ENCODE results near the gene ENKUR.
"Not testable (repeated sequence)": the region's sequence is repeated elsewhere in the genome, so short reads cannot be mapped to it uniquely, and the experiment has no call there.

Gene ENKUR

DNA sequence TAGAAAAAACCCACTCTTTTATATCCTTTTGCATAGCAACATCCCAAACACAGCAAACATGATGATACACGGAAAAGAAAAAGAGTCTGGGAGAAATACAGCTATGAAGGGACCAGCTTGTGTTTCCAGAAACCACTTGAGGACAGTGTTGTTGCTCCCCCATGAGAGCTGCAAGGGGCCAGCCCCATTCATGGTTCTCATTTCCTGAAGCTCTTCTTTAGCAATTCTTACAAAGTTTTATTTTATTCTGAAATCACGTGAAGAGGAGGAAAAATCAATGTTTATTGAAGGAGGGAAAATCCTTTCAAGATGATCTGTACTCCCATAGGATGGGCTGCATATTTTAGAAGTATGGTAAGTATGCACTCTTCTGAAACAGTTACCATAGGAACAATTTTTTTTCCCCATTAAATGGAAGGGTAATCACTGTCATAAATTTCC is 46.1 kb downstream of the ENKUR start:
- DNase-seq, result no peak

DNA sequence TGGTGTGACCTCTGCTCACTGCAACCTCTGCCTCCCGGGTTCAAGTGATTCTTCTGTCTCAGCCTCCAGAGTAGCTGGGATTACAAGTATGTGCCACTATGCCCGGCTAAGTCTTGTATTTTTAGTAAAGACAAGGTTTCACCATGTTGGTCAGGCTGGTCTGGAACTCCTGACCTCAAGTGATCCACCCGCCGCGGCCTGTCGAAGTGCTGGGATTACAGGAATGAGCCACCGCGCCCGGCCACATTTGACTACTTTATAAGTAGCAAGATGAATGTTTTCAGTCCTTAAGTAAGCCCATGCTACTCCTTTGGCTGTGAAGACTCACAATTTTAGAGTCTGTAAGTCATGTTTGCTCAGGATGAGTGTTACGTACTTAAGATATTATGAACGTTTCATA is 47.0 kb downstream of the ENKUR start:
- not testable (repeated sequence) for DNase-seq

DNA sequence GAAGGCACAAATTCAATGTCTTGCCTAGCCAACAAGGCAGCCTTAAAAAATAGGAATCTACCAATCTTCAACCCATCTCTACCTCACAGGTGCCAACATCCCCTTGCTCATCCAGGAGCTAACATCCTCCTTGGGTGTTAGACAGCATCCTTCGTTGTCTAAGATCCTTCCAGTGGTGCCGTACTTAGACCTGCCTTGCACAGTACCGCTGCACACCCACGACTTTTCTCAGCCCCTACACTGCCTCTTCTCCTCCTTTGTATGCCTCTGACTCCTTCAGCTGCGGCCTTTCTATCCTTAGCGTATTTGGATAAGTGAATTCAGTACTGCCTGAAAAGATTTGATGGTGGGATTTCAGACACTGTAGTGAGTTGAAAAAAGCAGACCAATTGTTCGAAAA is 47.6 kb downstream of the ENKUR start:
- DNase-seq, result no peak

DNA sequence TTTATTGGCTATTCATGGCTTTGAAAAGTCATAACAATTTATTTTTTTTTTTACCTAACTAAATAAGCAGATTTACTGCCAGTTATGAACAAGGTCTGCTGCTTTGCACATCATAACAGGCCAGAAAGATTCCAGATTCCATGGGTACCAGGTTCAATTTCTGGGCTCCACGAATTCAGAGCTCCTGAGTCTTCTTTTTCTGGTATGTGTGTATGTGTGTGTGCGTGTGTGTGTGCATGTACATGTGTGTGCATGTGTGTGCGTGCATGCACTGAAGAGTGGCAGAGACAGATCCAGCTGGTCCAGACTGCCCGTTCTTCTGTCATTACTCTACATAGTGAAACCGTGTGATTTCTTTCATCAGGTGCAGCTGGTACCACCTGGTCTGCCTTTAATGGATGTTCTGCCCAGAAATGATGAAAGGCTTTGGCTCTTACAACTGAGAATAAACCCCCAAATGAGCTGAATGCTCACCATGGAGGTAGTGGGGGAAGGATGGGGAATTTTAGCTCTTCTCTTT is 48.9 kb downstream of the ENKUR start:
- no peak for DNase-seq

DNA sequence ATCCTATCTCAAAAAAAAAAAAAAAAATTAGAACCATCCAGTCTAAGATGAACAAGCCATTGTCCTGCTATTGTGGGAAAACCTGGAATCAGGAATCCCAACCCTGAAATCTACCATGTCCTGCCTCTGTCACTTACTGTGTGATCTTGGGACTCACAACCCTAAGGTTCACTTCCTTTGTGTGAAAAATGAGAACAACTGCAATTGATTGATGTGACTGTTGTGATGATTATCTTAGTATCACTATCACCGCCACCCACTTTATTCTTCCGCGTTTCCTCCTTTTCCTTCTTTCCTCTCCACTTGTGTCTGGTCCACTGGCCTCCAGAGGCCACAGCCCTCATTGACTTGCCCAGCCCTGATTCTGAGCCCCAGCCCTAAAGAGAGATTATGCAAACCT is 50.9 kb downstream of the ENKUR start:
- DNase-seq, result no peak

DNA sequence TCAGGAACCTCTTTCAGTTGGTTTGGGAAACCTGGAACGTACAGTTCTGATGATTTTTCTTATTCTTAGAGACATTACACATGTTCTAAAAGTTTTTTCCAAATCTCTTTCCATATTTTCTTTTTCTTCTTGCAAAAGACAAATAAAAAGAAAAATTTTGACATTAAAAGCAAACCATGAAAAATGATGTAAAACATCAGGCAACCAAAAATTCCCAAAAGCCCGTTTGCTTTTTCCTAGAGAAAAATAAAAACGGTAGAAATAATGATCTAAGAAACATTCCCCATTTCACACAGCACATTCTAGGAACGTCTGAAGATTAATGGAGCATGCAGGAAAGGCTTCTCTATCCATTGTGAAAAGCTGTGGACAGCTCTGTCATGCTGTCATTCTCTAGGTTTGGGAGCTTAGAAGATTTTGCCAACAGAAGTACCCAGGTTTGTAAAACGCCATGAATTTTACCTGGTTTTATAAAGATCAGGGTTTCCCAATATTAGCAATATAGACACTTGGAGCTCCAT is 52.4 kb downstream of the ENKUR start:
- no peak for DNase-seq

DNA sequence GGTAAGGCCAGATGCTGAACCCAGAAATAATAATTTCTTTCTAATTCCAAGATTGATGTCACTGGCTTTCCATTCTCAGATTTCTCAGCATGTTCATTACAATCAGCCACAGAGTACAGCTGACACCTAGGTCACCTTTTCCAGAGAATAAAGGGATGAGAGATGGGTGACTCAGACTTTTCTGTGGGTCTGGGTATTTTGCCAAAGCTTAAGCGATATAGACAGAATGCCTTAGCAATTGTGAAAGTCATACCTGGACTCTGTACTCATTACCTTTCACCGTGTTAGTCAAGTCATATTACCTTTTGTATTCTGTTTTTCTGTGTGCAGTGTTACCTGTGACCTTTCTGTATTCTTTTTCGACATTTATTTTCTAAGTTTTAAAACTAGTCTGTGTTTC is 53.0 kb downstream of the ENKUR start:
- DNase-seq, result no peak

DNA sequence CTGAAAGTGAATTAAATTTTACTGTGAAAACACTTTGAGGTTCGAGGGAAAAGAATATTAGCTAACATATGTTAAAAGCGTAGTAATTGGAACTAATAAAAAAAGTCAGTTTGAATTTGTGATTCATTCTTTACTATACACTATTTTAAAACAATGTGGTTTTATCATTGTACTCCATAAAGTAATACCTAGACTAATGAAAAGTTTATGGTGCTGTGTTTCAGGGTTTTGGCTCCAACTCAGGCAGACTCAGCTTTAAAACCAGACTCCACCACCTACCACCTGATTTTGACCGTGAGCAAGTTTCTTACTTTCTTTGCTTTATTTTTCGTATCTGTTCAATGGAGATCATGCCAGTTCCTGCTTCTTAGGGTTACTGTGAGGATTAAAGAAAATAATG is 54.4 kb downstream of the ENKUR start:
- DNase-seq, result no peak

DNA sequence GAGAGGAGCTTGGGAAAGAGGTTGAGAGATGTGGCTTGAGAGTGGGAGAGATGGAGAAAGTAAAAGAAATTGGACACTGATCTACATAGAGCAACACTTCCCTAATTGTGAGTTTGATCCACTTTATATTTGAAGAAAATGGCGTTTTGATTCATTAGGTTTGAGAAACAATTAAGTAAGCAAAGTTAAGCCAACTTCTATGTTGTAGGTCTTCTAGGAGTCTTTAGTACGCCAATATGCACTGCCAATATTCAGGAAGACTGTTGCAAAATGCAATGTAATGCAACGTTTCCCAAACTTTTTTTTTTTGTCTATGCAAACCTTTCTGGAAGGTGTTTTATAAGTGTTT is 56.6 kb downstream of the ENKUR start:
- no peak for DNase-seq

DNA sequence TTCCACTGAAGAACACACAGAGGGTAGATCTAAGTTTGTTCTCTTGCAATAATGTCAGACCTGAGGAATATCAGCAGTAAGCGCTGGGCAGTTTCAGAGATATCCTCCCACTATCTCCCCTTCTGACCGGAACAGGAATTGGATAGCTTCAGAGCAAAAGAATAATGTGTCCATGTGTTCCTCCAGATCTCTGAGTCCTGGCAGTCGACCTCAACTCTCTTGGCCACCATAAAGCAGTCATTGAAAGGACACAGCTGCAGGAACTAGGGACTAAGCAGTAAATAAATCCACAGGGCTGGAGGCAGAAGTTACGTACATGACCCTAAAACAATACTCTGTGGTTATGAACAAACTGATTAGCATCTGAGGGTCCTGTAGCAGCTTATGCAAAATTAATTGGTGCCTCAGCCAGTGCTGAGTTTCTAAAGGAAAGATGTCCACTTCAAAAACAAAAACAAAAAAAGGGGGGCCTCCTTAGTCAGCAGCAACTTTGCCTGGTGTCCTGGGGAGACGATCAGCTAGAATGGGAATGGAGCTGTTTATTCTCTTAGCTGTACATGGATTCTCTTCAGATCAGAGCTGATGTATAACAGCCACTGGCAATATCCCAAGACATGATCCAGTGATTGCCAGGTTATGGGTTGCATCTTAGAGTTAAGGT is 57.1 kb downstream of the ENKUR start:
- DNase-seq, result no peak

DNA sequence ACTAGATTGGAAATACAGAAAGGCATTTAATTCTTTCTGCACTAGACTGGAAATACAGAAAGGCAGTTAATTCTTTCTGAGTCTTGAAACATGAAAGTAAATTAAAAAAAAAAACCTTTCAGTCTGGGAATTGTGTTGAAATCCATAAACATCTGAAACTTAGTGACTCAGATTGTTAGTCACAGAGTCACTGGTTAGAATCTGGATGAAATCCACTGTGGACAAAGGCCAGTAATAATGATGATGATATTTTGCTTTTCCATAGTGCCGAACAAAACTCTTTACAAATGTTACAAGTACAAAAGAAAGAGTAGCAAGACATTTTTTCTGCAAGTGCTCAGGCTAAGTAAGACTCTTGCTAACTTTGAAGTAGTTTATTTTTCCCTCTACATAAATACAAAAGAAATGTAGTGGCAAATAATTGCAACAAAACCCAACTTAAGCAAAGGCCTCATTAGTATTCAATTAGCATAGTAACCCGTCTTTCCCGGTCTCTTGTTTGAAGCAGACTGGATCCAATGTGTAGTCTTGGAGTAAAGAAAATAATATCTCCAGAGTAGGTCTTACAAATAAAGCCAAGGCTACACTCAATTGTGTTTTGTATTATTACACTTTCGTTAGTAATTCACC is 57.8 kb downstream of the ENKUR start:
- DNase-seq, result no peak

DNA sequence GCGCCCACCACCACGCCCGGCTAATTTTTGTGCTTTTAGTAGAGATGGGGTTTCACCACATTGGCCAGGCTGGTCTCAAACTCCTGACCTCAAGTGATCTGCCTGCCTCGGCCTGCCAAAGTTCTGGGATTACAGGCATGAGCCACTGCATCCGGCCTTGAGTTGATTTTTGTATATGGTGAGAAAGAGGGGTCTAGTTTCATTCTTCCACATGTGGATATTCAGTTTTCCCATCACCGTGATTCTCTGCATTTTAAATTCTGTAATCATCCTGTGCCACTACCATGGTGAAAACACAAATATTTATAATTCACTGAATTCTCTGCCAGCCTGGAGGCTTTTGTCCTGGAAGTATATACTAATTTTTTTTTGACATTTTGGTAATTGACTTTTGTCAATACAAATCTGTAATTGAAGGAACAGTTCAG is 58.3 kb downstream of the ENKUR start:
- DNase-seq, result not testable (repeated sequence)

DNA sequence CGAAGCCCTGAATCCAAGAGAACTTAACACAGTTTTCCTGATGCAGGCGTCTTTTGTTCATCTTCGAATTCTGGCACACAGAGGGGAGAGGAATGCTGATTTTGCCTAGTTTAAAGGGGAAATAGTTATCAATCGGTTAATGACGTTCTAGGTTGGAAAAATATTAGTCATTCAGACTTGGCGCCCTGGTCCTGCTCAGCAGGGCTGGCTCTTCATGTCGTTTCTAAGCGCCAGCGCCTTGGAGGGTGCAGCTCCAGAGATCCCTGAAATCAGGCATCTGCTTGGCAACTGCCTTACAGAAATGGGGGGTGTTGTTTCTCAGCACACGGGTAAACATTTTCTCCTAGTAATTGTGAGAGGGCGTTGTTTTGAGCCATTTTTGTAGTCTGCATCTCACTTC is 62.3 kb downstream of the ENKUR start:
- DNase-seq, result no peak

DNA sequence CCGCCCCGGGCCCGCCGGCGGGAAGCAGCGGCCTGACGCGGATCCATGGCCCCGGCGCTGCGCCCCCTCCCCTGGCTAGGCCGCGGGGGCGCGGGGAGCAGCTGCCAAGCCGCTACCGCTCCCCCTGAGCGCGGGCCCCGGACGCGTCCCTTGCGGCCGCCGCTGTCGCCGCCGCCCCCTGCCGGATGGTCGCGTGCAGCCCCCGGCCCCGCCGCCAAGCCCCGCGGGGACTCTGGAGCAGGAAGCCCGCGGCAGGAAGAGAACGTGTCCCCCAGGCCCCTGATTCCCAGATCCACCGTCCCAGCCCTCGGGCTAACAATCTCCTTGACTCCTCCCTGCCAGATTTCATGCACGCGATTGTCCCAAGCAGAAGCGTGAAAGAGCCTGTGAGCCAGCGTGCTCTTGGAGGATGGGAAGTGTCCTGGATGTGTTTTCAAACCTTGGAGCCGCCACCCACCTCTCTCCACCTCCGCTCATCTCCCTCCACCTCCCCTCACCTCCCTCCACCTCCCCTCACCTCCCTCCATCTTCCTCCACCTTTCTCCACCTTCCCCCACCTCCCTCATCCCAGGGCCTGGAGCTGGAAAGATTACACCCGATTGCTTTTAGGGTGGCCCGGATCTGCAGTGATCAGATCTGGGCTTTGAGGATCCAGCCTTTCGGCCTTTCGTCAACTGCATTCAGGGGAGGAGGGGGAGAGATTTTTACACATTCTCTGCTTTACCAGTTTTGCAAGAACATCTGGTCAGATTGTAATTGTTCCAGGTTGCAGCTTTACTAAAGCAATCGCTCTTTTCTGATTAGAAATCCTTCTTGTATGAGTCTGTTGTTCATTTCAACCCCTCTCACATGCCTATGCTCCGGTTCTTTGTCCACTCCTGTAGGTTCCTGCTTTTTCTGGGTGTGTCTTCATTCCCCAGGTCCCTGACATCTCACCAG is 63.0 kb downstream of the ENKUR start:
- DNase-seq, result no peak

DNA sequence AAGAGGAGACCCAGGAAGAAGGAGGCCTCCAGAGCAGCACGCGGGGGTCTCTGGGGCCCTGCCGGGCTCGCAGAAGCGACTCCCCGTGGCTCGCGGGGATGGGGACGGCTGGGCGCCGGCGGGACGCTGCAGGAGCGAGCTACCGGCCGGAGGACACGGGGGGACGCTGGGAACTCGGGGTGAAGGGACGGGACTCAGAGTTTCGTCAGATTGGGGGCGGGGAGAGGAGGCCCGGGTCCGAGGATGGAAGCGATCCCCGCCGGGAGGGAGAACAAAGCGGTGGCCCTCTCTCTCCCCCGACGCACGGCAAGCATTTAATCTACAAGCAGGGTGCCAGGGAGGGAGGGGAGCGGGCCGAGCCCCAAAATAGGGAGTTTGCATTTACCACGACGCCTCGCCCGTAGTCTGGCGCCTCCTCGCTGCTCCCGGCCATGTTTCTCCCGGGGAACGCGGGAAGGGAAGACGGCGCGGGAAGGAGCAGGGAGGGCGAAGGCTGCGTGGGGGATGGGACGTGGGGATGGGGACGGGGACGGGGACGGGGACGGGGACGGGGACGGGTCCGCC is 63.7 kb downstream of the ENKUR start, which contains the start of gene PRTFDC1:
TSS of gene PRTFDC1 (minus strand) at position 464 of the 564 bp plus-strand sequence. CDS start at position 433, 31 bp downstream.
- DNase-seq, result no peak

DNA sequence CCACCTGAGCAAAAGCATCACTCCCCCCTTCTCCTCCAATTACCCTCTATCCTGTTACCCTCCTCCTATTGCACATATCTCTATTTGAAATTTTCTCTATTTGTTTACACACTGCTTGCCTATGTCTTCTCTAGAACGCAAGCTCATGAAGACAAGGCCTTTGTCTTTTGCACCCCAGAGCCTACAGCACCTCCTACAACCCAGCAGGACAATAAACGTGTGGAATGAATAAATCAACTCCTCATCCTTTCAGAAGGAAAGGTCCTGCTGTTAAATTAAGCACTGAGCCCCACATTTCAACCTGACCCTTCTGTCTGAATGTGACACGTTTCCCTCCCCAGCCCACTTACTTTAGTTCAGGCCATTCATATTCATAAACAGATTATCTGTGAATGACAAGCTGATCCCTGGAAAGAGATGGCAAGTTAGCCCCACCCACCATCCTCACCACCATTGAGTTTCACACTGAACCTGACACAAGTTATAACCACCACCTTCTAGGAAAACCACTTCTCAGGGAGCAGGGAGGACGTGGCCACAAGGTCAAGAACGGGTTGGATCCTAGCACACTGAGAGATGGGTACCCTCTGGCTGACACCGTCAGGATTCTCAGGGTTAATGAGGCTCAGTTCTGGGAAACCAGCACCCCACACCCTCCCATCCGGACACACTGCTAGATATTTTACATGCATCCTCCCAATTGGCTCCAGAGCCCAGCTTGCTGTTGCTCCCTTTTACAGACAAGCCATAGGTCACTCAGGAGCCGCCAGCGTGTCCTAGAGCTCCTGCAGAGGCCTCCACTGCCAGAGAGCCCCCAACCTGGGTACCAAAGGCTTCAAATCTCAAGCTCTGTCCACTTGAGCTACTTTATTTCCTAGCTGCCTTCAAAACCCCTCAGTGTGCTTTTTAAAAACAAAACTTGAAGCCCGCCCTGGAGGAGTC is 64.5 kb downstream of the ENKUR start:
- no peak for DNase-seq

DNA sequence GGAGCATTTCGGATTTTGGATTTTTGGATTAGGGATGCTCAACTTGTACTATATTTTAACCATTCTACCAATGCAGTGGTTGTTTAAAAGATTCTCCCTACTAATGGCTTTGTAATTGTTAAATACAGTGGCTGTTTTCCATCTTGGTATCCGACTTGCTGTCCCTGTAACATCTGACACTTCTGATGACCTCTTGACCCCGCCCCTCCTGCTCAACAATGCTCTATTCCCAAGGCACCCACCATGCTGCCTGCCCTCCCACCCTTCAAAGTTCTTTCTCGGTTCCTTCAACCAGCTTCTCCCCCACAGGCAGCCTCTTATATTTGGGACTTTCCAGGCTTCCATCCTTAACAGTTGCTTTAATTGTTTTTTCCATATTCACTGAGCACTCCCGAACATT is 65.5 kb downstream of the ENKUR start:
- no peak for DNase-seq

DNA sequence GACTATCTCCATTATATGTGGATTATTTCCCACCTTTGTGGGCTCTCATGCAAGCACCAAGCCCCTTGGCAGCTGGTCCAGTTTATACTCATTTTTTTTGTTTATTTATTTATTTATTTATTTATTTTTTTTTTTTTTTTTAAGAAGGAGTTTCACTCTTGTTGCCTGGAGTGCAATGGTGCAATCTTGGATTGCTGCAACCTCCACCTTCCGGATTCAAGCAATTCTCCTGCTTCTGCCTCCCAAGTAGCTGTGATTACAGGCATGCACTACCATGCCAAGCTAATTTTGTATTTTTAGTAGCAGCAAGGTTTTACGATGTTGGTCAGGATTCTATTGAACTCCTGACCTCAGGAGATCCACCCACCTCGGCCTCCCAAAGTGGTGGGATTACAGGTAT is 66.3 kb downstream of the ENKUR start:
- no peak for DNase-seq

DNA sequence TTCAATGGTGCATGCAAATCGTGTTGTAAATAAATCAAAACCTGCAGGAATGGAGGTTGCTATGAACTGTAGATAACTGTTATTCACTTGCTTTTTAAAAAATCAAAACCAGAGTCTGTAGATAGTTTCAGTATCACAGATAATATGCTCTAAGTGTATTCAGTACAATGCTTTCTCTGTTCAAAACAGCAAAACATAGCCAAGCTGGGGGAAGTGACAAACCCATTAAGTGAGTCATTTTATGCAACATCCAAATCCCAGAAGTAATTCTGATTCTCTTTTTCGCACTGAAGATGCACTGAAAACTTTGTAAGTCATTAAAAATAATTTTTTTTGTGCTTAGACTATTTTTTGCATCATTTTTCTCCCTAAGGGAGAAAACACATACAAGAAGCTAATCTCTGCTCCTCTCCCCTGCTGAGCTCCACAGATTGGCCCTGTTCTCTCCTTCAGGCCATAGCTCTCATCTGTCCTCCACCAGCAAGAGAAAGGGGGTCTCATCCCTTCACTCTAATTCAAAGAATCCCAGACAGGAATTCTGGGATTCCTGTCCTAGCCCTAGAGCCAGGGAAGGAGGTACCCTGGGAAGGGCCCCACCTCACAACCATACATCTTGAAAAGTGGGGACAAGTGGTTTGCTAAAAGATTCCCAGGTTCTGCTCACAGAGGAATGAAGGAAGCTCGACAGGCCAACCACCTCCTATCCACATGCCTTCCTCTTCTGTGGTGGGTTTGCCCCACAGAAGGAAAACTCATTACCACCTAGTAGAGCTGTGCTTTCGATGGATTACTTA is 68.5 kb downstream of the ENKUR start:
- DNase-seq, result no peak

DNA sequence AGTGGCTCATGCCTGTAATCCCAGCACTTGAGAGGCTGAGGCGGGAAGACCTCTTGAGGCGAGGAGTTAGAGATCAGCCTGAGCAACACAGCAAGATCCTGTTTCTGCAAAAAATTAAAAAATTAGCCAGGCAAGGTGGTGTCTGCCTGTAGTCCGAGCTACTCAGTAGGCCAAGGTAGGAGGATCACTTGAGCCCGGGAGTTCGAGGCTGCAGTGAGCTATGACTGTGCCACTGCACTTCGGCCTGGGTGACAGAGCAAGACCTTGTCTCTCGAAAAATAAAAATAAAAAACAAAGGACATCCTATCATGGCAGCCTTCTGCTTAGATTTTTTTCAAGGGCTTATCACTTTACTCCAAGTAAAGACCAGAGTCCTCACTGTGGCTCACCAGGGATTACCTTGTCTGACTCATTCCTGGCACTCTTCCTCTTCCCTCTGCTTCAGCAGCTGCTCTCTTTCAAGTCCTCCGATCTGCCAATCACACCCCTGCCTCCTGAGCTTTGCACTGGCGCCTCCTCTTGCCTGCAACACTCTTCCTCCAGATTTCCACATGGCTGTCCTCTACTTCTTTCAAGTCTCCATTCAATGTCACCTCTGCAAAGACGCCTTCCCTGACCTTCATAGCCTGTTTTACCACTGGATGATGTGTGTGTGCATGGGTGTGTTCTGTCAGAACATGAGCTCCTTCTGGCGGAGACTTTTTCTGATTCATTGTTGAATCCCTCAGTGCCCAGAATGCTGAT is 71.3 kb downstream of the ENKUR start:
- no peak for DNase-seq

Data from NCI-H2081 treated with DMSO at 0.1 percent for 48 hours (cell line).